Measurements from ENCODE around the gene REV3L.

REV3L gene

DNA sequence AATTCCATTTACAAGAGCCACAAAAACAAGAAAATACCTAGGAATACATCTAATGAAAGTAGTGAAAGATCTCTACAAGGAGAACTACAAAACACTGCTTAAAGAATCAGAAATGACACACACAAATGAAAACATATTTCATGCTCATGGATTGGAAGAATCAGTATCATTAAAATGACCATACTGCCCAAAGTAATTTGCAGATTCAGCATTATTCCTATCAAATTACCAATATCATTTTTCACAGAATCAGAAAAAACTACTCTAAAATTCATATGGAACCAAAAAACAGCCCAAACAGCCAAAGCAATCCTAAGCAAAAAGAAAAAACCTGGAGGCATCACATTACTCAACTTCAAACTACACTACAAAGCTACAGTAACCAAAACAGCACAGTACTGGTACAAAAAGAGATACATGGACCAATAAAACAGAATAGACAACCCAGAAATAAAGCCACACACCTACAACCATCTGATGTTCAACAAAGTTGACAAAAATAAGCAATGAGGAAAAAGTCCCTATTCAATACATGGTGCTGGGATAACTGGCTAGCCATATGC lies 24.3 kb downstream of the REV3L start:
- Histone ChIP-seq H3K36me3 (ENCODE audit: control insufficient read depth, insufficient read depth, low read length) (peaks cover 4% of the 10 kb centered on the region), H3K4me3 (ENCODE audit: insufficient read depth, low read depth, low read length, poor library complexity, severe bottlenecking) (no peak overlapping the region)
- DNase-seq, result no peak

DNA sequence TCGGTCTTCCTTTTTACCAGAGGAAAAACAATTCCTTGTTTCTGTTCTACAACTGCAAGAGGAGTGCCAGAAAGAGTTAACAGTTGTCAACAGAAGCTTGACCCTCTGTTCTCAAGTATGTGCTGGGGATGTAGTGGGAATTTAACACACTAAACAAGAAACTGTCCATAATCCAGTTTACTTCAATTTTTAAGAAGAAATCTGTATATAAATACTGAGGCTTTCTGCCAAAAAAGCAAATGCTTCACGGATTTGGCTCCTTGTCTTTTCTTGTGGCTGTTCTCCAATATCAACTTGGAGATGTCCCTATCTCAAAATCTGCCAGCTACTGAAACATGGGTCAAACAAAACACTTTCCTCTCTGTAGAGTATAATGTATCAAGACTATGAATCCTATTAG lies 26.8 kb downstream of the REV3L start:
- no peak for DNase-seq
- peaks cover 4% of the 10 kb centered on the region for H3K36me3 ChIP-seq (ENCODE audit: control insufficient read depth, insufficient read depth, low read length)
- no peaks in the 10 kb centered on the region for H3K4me1 ChIP-seq (ENCODE audit: control insufficient read depth, insufficient read depth, low read length, poor library complexity, severe bottlenecking)
- no peak overlapping the region for H3K4me3 ChIP-seq (ENCODE audit: insufficient read depth, low read depth, low read length, poor library complexity, severe bottlenecking)
- H3K27ac ChIP-seq (ENCODE audit: insufficient read depth, low read length, poor library complexity, severe bottlenecking), result no peak overlapping the region
- no peaks in the 10 kb centered on the region for H3K27me3 ChIP-seq (replicated peaks; ENCODE audit: control insufficient read depth, insufficient read depth, low read length, poor library complexity, severe bottlenecking)
- no peaks in the 10 kb centered on the region for H3K9me3 ChIP-seq (ENCODE audit: control insufficient read depth, low read length)

More for the DNA sequence above, 24.3 kb downstream of the REV3L start:
- Histone ChIP-seq H3K4me1 (ENCODE audit: control insufficient read depth, insufficient read depth, low read length, poor library complexity, severe bottlenecking) (no peaks in the 10 kb centered on the region), H3K27me3 (replicated peaks; ENCODE audit: control insufficient read depth, insufficient read depth, low read length, poor library complexity, severe bottlenecking) (no peaks in the 10 kb centered on the region), H3K27ac (ENCODE audit: insufficient read depth, low read length, poor library complexity, severe bottlenecking) (no peak overlapping the region), H3K9me3 (ENCODE audit: control insufficient read depth, low read length) (no peaks in the 10 kb centered on the region)

DNA sequence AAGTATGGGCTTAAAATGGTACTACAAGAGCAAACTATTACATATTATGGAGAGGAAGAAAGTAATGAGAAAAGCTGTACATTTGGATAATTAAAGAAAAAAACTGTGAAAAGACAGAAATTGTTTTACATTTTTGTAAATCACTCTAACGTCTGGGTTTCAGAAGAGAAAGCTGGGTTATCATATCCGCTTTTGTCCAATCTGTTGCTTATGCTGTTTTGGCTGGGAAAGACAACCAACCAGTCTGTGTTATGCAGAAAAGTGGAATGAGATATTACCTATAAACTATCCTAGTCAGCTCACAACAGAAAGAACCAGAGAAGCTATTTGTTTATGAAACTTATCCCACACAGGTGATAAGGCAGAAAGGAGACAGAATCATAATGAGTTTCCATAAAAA lies 32.4 kb downstream of the REV3L start:
- Histone ChIP-seq H3K4me3 (ENCODE audit: insufficient read depth, low read depth, low read length, poor library complexity, severe bottlenecking) (no peak overlapping the region), H3K4me1 (ENCODE audit: control insufficient read depth, insufficient read depth, low read length, poor library complexity, severe bottlenecking) (no peaks in the 10 kb centered on the region), H3K9me3 (ENCODE audit: control insufficient read depth, low read length) (no peaks in the 10 kb centered on the region), H3K36me3 (ENCODE audit: control insufficient read depth, insufficient read depth, low read length) (no peaks in the 10 kb centered on the region), H3K27me3 (replicated peaks; ENCODE audit: control insufficient read depth, insufficient read depth, low read length, poor library complexity, severe bottlenecking) (no peaks in the 10 kb centered on the region), H3K27ac (ENCODE audit: insufficient read depth, low read length, poor library complexity, severe bottlenecking) (no peak overlapping the region)
- no peak for DNase-seq

DNA sequence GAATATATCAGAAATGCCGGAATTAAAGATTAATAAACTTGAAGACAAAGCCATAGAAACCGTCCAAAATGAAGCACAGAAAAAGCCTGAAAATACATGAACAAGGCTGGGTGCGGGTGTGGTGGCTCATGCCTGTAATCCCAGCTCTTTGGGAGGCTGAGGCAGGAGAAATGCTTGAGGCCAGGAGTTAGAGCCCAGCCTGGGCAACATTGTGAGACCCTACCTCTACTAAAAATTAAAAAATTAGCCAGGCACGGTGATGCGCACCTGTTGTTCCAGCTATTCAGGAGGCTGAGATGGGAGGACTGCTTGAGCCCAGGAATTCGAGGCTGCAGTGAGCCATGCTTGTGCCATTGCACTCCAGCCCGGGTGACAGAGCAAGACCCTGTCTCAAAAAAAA lies 32.9 kb downstream of the REV3L start:
- Histone ChIP-seq H3K36me3 (ENCODE audit: control insufficient read depth, insufficient read depth, low read length) (no peaks in the 10 kb centered on the region), H3K4me1 (ENCODE audit: control insufficient read depth, insufficient read depth, low read length, poor library complexity, severe bottlenecking) (no peaks in the 10 kb centered on the region), H3K27me3 (replicated peaks; ENCODE audit: control insufficient read depth, insufficient read depth, low read length, poor library complexity, severe bottlenecking) (no peaks in the 10 kb centered on the region), H3K9me3 (ENCODE audit: control insufficient read depth, low read length) (no peaks in the 10 kb centered on the region), H3K4me3 (ENCODE audit: insufficient read depth, low read depth, low read length, poor library complexity, severe bottlenecking) (no peak overlapping the region), H3K27ac (ENCODE audit: insufficient read depth, low read length, poor library complexity, severe bottlenecking) (no peak overlapping the region)
- no peak for DNase-seq

DNA sequence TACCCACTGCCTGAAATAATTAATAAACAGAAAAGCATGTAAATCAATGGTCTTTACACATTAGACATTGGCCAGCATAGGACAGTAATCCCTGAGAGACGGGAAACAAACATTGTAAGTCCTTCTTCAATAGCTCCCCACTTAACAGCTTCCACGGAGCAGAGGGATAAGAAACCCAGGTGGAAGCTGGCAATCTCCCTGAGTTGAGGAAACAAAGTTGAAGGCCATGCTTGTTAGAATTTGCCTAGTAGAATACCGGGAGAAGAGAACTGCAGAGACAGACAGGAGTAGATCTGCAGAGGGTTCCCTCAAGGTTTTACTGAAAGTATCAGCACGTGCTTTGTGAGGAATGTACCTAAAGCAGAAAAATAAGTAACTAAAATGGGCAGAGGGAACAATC lies 33.9 kb downstream of the REV3L start:
- Histone ChIP-seq H3K27me3 (replicated peaks; ENCODE audit: control insufficient read depth, insufficient read depth, low read length, poor library complexity, severe bottlenecking) (no peaks in the 10 kb centered on the region), H3K4me3 (ENCODE audit: insufficient read depth, low read depth, low read length, poor library complexity, severe bottlenecking) (no peak overlapping the region), H3K9me3 (ENCODE audit: control insufficient read depth, low read length) (no peaks in the 10 kb centered on the region), H3K4me1 (ENCODE audit: control insufficient read depth, insufficient read depth, low read length, poor library complexity, severe bottlenecking) (no peaks in the 10 kb centered on the region), H3K36me3 (ENCODE audit: control insufficient read depth, insufficient read depth, low read length) (no peaks in the 10 kb centered on the region), H3K27ac (ENCODE audit: insufficient read depth, low read length, poor library complexity, severe bottlenecking) (no peak overlapping the region)
- no peak for DNase-seq

DNA sequence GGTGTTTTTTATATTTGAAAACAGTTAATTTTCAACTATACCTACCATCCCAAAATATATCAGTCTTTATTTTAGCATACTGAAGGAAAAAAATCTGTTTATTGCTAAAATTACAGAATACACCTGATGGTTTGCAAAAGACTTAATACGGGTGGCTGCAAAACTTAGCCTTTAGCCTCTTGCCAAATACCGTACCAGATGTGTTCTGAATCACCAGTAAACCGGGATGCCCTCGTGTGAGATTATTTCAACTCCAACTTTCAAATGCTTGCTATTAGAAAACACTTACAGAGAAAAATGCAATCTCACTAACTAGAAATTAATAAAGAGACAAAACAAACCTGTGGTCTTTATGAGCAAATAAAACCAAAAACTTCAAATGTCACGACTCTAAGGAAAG lies 36.0 kb downstream of the REV3L start:
- no peaks in the 10 kb centered on the region for H3K9me3 ChIP-seq (ENCODE audit: control insufficient read depth, low read length)
- H3K4me1 ChIP-seq (ENCODE audit: control insufficient read depth, insufficient read depth, low read length, poor library complexity, severe bottlenecking), result no peaks in the 10 kb centered on the region
- no peak overlapping the region for H3K27ac ChIP-seq (ENCODE audit: insufficient read depth, low read length, poor library complexity, severe bottlenecking)
- no peak overlapping the region for H3K4me3 ChIP-seq (ENCODE audit: insufficient read depth, low read depth, low read length, poor library complexity, severe bottlenecking)
- DNase-seq, result no peak
- no peaks in the 10 kb centered on the region for H3K27me3 ChIP-seq (replicated peaks; ENCODE audit: control insufficient read depth, insufficient read depth, low read length, poor library complexity, severe bottlenecking)
- no peaks in the 10 kb centered on the region for H3K36me3 ChIP-seq (ENCODE audit: control insufficient read depth, insufficient read depth, low read length)

DNA sequence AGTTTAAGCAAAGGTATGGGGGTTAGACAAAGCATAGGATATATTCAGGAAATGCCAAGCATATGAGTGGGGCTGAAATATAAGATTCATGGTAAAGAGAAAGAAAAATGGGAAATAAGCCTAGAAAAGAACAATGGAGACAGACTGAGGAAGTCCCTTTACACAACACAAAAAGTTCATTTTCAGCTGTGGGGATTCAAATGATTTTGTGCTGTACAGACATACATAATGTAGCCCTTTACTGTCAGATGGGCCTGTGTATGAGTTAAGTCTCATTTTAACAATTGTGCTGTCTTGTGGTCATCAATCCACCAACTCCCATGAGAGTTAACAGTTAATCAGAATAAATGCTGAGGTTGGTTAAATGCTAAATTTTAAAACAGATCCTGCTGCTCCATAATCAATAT lies 37.2 kb downstream of the REV3L start:
- no peaks in the 10 kb centered on the region for H3K9me3 ChIP-seq (ENCODE audit: control insufficient read depth, low read length)
- H3K27ac ChIP-seq (ENCODE audit: insufficient read depth, low read length, poor library complexity, severe bottlenecking), result no peak overlapping the region
- no peak for DNase-seq
- no peaks in the 10 kb centered on the region for H3K36me3 ChIP-seq (ENCODE audit: control insufficient read depth, insufficient read depth, low read length)
- H3K4me3 ChIP-seq (ENCODE audit: insufficient read depth, low read depth, low read length, poor library complexity, severe bottlenecking), result no peak overlapping the region
- H3K27me3 ChIP-seq (replicated peaks; ENCODE audit: control insufficient read depth, insufficient read depth, low read length, poor library complexity, severe bottlenecking), result no peaks in the 10 kb centered on the region
- H3K4me1 ChIP-seq (ENCODE audit: control insufficient read depth, insufficient read depth, low read length, poor library complexity, severe bottlenecking), result no peaks in the 10 kb centered on the region

DNA sequence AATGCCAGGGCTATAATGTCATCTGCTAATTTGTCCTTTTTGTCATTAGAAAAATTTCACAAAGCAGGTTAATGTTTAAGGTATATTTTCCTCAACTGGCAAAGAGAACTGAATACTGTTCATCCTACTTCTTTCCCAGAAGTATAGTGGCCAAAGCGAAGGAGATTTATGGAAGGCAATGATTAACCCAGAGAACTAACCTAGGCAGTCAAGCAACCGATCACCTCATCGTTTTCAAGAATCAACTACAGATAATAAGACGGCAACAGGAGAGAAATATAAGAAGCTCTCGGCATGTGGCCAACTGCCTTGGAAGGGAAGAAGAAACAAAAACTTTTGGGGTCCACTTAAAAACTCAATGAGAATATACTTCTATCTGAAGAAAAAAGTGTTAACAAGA lies 38.2 kb downstream of the REV3L start:
- no peaks in the 10 kb centered on the region for H3K36me3 ChIP-seq (ENCODE audit: control insufficient read depth, insufficient read depth, low read length)
- H3K9me3 ChIP-seq (ENCODE audit: control insufficient read depth, low read length), result no peaks in the 10 kb centered on the region
- H3K4me3 ChIP-seq (ENCODE audit: insufficient read depth, low read depth, low read length, poor library complexity, severe bottlenecking), result no peak overlapping the region
- no peak for DNase-seq
- H3K4me1 ChIP-seq (ENCODE audit: control insufficient read depth, insufficient read depth, low read length, poor library complexity, severe bottlenecking), result no peaks in the 10 kb centered on the region
- H3K27me3 ChIP-seq (replicated peaks; ENCODE audit: control insufficient read depth, insufficient read depth, low read length, poor library complexity, severe bottlenecking), result no peaks in the 10 kb centered on the region
- H3K27ac ChIP-seq (ENCODE audit: insufficient read depth, low read length, poor library complexity, severe bottlenecking), result no peak overlapping the region

DNA sequence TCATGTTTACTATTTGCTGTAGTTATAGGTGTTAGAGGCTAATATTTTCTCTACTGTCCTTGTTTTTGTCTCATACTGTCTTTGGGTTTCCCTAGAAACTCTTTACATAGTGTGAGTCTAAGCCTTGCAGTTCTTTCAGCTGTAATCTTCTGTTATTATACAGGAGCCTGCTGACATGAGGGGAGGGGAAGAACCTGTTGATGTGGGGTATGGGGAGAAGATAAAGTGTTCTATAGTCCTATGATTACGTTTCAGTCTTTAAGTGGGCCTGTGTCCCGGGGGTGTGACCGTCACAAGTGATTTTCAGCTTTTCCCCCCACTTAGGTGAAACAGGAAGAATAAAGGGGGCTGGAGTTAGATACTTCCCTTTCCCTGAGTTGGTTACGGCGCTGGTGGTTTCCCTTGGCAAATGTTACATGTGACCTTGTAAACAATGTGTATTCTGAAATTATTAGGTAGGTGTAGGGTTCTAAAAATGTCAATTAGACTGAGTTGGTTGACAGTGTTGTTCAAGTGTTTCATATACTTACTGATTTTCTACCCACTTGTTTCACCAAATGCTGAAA lies 41.3 kb downstream of the REV3L start:
- no peaks in the 10 kb centered on the region for H3K27me3 ChIP-seq (replicated peaks; ENCODE audit: control insufficient read depth, insufficient read depth, low read length, poor library complexity, severe bottlenecking)
- no peaks in the 10 kb centered on the region for H3K9me3 ChIP-seq (ENCODE audit: control insufficient read depth, low read length)
- no peak for DNase-seq
- H3K36me3 ChIP-seq (ENCODE audit: control insufficient read depth, insufficient read depth, low read length), result no peaks in the 10 kb centered on the region
- H3K4me1 ChIP-seq (ENCODE audit: control insufficient read depth, insufficient read depth, low read length, poor library complexity, severe bottlenecking), result no peaks in the 10 kb centered on the region
- no peak overlapping the region for H3K4me3 ChIP-seq (ENCODE audit: insufficient read depth, low read depth, low read length, poor library complexity, severe bottlenecking)
- no peak overlapping the region for H3K27ac ChIP-seq (ENCODE audit: insufficient read depth, low read length, poor library complexity, severe bottlenecking)

DNA sequence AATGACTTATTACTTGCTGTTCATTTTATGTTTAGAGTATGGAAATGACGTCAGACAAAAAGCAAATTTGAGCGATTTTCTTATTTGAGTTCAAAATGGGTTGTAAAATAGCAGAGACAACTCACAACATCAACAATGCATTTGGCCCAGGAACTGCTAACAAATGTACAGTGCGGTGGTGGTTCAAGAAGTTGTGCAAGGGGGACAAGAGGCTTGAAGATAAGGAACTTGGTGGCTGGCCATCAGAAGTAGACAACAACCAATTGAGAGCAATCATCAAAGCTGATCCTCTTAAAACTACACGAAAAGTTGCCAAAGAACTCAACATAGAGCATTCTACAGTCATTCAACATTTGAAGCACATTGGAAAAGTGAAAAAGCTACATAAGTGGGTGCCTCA lies 43.8 kb downstream of the REV3L start:
- Histone ChIP-seq H3K4me1 (ENCODE audit: control insufficient read depth, insufficient read depth, low read length, poor library complexity, severe bottlenecking) (no peaks in the 10 kb centered on the region), H3K27me3 (replicated peaks; ENCODE audit: control insufficient read depth, insufficient read depth, low read length, poor library complexity, severe bottlenecking) (no peaks in the 10 kb centered on the region), H3K9me3 (ENCODE audit: control insufficient read depth, low read length) (no peaks in the 10 kb centered on the region), H3K4me3 (ENCODE audit: insufficient read depth, low read depth, low read length, poor library complexity, severe bottlenecking) (no peak overlapping the region), H3K27ac (ENCODE audit: insufficient read depth, low read length, poor library complexity, severe bottlenecking) (no peak overlapping the region), H3K36me3 (ENCODE audit: control insufficient read depth, insufficient read depth, low read length) (no peaks in the 10 kb centered on the region)
- DNase-seq, result no peak
